ENCODE data around the gene SENP3.

Gene SENP3

GRCh38 chr17:7561589-7562207, at the start of gene SENP3:
SENP3 (plus strand) TSS chr17:7561919; CDS start chr17:7563077, 1,158 bp downstream.
- DNase-seq (ENCODE audit: low read depth): peak; percentile 89

DNA sequence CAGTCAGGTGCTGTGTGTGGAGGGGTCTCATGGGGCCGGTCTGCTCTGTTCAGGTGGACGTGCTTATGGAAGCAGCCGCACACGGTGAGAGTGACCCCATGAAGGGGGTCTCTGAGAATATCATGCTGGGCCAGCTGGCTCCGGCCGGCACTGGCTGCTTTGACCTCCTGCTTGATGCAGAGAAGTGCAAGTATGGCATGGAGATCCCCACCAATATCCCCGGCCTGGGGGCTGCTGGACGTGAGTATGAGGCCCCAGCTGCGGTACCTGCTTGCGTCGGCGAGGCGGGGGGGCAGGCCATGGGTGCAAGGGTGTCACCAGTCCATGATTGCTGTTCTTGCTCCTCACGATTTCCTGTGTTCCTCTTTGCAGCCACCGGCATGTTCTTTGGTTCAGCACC, 49.6 kb upstream of the SENP3 start:
- no peak for DNase-seq (ENCODE audit: low read depth)

GRCh38 chr17:7512824-7513540, 48.7 kb upstream of the SENP3 start:
- no peak for DNase-seq (ENCODE audit: low read depth)

DNA sequence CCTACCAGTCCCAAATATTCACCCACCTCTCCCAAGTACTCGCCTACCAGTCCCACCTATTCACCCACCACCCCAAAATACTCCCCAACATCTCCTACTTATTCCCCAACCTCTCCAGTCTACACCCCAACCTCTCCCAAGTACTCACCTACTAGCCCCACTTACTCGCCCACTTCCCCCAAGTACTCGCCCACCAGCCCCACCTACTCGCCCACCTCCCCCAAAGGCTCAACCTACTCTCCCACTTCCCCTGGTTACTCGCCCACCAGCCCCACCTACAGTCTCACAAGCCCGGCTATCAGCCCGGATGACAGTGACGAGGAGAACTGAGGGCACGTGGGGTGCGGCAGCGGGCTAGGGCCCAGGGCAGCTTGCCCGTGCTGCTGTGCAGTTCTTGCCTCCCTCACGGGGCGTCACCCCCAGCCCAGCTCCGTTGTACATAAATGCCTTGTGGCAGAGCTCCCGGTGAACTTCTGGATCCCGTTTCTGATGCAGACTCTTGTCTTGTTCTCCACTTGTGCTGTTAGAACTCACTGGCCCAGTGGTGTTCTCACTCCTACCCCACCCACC, 47.8 kb upstream of the SENP3 start:
- no peak for DNase-seq (ENCODE audit: low read depth)

- DNase-seq (ENCODE audit: low read depth): no peak
Measured at GRCh38 chr17:7515911-7516610, 45.7 kb upstream of the SENP3 start.

GRCh38 chr17:7523033-7523432, 38.7 kb upstream of the SENP3 start:
- DNase-seq (ENCODE audit: low read depth): peak; percentile 38

GRCh38 chr17:7528842-7529241, 32.9 kb upstream of the SENP3 start:
- no peak for DNase-seq (ENCODE audit: low read depth)

DNA sequence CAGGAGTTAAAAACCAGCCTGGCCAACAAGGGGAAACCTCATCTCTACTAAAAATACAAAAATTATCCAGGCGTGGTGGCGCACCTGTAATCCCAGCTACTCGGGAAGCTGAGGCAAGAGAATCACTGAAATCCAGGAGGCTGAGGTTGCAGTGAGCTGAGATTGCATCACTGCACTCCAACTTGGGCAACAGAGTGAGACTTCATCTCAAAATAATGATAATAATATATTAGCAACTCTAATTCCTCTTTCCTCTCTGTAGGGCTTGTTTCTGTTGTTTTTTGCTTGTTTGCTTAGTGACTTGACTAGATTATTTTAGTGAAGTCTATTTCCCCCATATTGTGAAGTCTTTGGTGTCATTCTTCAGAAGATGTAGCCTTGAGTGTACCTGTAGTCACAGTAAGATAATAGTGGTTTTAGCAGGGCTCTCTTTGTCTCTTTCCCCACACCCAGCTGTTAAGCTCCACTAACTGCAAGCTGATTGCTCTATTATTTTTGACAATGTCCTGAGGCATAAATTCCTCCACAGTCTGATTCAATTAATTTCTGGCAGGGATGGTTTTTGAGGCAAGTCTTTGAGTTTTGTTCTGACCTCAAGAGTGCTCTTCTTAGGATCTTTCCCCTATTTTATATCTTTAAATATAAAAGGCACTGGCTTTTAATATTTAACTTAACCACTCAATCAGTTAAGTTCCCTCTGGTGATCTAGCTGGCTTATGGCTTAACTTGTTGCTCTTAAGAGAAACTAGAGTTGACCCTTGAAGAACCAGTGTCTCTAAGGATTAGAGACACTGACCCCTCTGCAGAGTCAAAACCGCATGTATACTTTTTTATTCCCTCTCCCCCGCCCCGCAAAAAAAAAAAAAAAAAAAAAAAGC, 31.5 kb upstream of the SENP3 start:
- no peak for DNase-seq (ENCODE audit: low read depth)

DNA sequence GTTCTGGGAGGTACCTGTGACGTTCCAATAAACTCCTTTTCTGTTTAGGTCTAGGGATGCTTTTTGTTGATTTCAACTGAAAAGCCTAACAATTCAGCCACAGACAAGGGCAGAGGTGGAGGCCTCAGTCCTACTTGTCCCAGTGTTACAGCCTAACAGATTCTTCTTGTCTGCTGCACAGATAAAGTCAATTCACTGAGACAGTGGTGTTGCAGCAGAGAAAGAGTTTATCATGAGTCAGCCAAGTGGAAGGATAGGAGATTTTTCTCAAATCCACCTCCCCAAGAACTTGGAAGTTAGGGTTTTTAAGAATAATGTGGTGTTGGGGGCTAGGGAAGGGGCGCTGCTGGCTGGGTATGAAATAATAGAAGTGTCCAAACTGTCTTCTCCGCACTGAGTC, 23.7 kb upstream of the SENP3 start:
- no peak for DNase-seq (ENCODE audit: low read depth)

DNA sequence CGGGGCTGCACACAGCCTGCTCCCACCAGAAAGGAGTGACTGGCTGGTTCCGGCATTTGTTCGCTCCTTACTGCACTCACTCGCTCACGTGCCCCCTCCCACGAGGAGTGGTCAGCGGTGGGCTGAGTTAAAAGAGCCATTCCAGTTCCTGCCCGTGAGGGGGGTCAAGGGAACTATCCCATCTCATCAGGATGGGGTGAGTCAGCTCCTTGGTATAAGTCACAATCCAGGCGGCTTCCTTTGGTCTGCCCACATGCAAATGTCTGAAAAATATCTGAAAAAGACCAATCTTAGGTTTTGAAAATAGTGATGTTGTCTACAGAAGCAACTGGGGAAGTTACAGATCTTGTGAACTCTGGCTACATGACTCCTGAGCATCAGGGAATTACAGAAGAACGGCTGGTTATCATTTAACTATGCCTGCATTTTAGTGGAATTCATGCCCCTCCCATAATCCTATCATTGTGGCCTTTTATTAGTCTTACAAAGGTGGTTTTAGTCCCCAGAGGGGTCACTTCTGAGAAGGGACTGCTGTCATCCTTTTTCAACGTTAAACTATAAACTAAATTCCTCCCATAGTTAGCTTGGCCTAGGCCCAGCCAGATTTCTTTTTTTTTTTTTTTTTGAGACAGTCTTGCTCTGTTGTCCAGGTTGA, 22.7 kb upstream of the SENP3 start:
- DNase-seq (ENCODE audit: low read depth): no peak

DNA sequence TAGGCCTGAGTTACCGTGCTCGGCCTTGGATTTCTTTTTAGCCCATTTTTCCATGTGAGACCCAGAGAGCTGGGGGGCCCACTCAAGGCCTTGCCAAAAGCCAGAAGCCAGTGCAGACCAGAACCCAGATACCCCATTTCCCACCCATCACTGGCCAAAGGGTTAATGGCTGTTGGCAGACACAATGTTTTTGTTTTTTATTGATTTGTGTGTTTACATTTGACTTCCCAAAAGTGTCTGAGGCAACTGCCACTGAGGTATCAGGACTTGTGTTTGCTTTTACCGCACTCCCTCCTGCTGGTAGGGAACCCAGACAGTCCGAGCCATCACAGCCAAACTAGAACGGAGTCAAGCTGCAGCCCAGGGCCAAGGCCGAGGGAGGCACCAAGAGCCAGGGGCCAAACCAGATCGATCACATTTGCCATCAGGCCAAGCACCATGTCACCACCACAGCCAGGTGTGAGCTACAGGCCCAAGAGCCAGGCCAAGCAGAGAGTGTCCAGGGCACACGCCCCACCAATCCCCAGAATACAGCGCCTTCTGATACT, 20.6 kb upstream of the SENP3 start:
- DNase-seq (ENCODE audit: low read depth): no peak

DNA sequence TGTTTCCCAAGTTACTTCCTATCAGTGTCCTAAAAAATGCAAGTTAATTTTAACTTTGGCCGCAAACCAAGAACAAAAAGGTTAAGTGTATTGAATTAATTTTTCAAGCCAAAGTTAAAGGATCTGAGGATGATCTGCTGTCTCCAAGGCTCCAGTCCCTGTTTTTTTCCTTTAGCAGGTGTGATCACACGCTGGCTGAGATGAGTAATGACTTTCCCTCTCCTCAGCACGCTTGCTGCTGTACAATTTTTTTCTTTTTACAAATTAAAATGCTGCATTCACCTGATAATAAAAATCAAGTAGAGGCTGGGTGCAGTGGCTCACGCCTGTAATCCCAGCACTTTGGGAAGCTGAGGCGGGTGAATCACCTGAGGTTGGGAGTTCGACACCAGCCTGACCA, 16.8 kb upstream of the SENP3 start:
- no peak for DNase-seq (ENCODE audit: low read depth)

GRCh38 chr17:7548585-7549400, 12.9 kb upstream of the SENP3 start, which contains the start of gene TNFSF12:
TNFSF12 (plus strand) TSS chr17:7549058; CDS start chr17:7549154, 96 bp downstream.
- DNase-seq (ENCODE audit: low read depth): peak; percentile 38

- DNase-seq (ENCODE audit: low read depth): peak; percentile 24
Measured at GRCh38 chr17:7549401-7550055, 12.2 kb upstream of the SENP3 start.

GRCh38 chr17:7550344-7550743, 11.4 kb upstream of the SENP3 start:
- no peak for DNase-seq (ENCODE audit: low read depth)

- DNase-seq (ENCODE audit: low read depth): no peak
Measured at GRCh38 chr17:7551396-7551795, 10.3 kb upstream of the SENP3 start.

GRCh38 chr17:7552621-7553051, 9.1 kb upstream of the SENP3 start:
- no peak for DNase-seq (ENCODE audit: low read depth)

DNA sequence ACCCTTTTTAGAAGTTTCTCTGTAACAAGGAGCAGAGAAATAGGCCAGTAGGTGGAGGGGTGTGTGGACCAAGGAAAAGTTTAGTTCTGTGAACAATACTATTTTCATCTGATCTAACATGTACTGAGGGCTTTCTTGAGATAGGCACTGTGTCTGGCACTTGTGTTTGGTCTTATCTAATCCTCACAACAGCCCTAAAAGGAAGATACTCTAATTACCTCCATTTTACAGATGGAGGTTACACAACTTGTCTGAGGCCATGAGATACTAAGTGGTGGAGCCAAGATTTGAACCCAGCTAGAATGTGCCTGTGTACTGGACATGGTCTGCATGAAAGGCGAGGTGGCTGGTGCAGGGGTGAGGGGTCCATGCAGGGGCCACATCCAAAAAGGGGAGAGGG, 8.4 kb upstream of the SENP3 start:
- DNase-seq (ENCODE audit: low read depth): no peak

DNA sequence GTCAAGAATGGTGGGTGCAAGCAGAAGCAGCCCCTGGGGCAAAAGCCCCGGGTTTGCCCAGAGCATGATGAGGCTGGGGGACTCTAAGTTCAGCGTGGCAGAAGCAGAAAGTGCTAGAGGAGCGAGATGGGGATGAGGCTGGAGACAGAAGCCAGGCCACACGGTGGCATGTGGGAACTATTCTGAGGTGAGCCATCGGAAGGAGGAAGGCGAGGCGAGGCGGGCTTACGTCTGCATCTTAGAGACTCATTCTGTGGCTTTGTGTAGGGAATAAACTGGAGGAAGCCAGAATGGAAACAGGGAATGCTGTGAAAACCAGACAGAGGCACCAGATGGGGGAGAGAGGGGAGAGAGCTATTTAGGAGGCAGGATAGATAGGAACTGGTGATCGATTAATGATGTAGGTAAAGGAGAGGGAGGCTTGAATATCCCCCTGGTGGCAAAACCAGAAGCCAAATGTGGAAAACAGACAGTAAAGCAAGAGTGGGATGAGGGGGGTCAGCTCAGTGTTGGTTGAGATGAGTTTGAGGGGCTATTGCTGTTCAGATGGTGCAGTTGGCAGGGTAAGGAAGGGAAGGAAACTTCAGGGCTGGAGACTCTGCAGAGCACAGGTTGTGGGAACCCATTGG, 6.3 kb upstream of the SENP3 start:
- no peak for DNase-seq (ENCODE audit: low read depth)

Data from stimulated activated CD4-positive, alpha-beta T cell treated with anti-CD3 and anti-CD28 coated beads, Interleukin-2, amount 100 ng/mL, for 4 hours (primary cell).